K562 (cell line): ENCODE results near the gene RPS6KA4. TPM values are rescaled to one million over a fixed set of nuclear protein-coding genes. Genes with fewer than 3 reads are reported as not detected.

Experiments used
- ADNP ChIP-seq: fragments of 200-800 bp; sonication (Bioruptor generic); IDR thresholded peaks from 2 replicates; pipeline ENCODE4 v1.6.1; 2016; ENCODE audit warnings: missing genetic modification characterization, missing compliant biosample characterization
- ATF7 ChIP-seq: fragments of 450-650 bp; IDR thresholded peaks from 2 replicates; pipeline ENCODE4 v1.7.1; 2014; ENCODE audit warnings: mild to moderate bottlenecking, moderate library complexity
- BCOR ChIP-seq: fragments of 450-650 bp; IDR thresholded peaks from 2 replicates; pipeline ENCODE4 v1.6.1; 2016
- C11orf30 ChIP-seq: fragments of 450-650 bp; IDR thresholded peaks from 2 replicates; pipeline ENCODE4 v1.6.1; 2016; ENCODE audit warnings: low read depth, mild to moderate bottlenecking
- CBX1 ChIP-seq: sonication (generic); IDR thresholded peaks from 2 replicates; pipeline ENCODE4 v1.6.1; 2016; ENCODE audit warnings: antibody characterized with exemption, low read depth, mild to moderate bottlenecking
- CC2D1A ChIP-seq: fragments of 450-650 bp; IDR thresholded peaks from 2 replicates; pipeline ENCODE4 v1.6.1; 2017; ENCODE audit warnings: mild to moderate bottlenecking
- CHAMP1 ChIP-seq: fragments of 450-650 bp; IDR thresholded peaks from 2 replicates; pipeline ENCODE4 v1.6.1; 2016; ENCODE audit warnings: mild to moderate bottlenecking
- CREM ChIP-seq: IDR thresholded peaks from 2 replicates; pipeline ENCODE4 v1.6.1; 2014; ENCODE audit warnings: antibody characterized with exemption, low read depth
- ESRRA ChIP-seq: fragments of 450-650 bp; IDR thresholded peaks from 2 replicates; pipeline ENCODE4 v1.6.1; 2014; ENCODE audit warnings: low read depth, mild to moderate bottlenecking, moderate library complexity, borderline replicate concordance
- HDAC3 ChIP-seq: fragments of 450-650 bp; IDR thresholded peaks from 2 replicates; pipeline ENCODE4 v1.6.1; 2018; ENCODE audit warnings: borderline replicate concordance, mild to moderate bottlenecking, moderate library complexity; ENCODE audit not compliant: partially characterized antibody
- HMG20B ChIP-seq: fragments of 250-450 bp; sonication (Bioruptor Pico); IDR thresholded peaks from 2 replicates; pipeline ENCODE4 v1.5.0; 2021; ENCODE audit warnings: mild to moderate bottlenecking
- KDM1A ChIP-seq, 2 experiments: fragments of 450-650 bp; IDR thresholded peaks; 2 replicates each; pipeline ENCODE4 v1.6.1; 2016; ENCODE audit warnings: mild to moderate bottlenecking in 2 of 2
- LCOR ChIP-seq: sonication (generic); formaldehyde crosslinking; IDR thresholded peaks from 2 replicates; pipeline ENCODE4 v1.8.0; 2022; ENCODE audit warnings: mild to moderate bottlenecking, missing genetic modification reagents
- MYC ChIP-seq, 2 experiments: fragments of 250-450 bp in 1 of 2; sonication (Bioruptor Pico) in 1 of 2; IDR thresholded peaks; 2 replicates each; pipeline versions ENCODE4 v1.5.1 to v1.6.1; 2012 to 2021; ENCODE audit warnings: low read depth in 2 of 2, borderline replicate concordance in 1 of 2, improper control_type of control experiment in 1 of 2, low read length in 1 of 2, mild to moderate bottlenecking in 1 of 2, moderate library complexity in 1 of 2
- NFIC ChIP-seq: fragments of 450-650 bp; IDR thresholded peaks from 2 replicates; pipeline ENCODE4 v1.6.1; 2017; ENCODE audit warnings: mild to moderate bottlenecking, inconsistent platforms
- POLR2A ChIP-seq: fragments of 450-650 bp; conservative IDR thresholded peaks from 2 replicates; pipeline ENCODE4 v1.6.1; 2016
- RFX1 ChIP-seq: fragments of 450-650 bp; IDR thresholded peaks from 2 replicates; pipeline ENCODE4 v1.6.1; 2016; ENCODE audit warnings: mild to moderate bottlenecking, moderate library complexity
- SFPQ ChIP-seq: fragments of 200-400 bp; formaldehyde crosslinking; IDR thresholded peaks from 2 replicates; pipeline ENCODE4 v1.6.1; 2017; ENCODE audit warnings: mild to moderate bottlenecking, low read depth, low read length, moderate library complexity
- SIN3A ChIP-seq, 2 experiments: fragments of 150-350 bp in 1 of 2; IDR thresholded peaks; 2 replicates each; pipeline ENCODE4 v1.6.1; 2011 to 2016; ENCODE audit warnings: borderline replicate concordance in 2 of 2, low read depth in 2 of 2, low read length in 2 of 2, mild to moderate bottlenecking in 2 of 2, moderate library complexity in 2 of 2; ENCODE audit not compliant: control insufficient read depth in 1 of 2
- SMARCA5 ChIP-seq: fragments of 450-650 bp; IDR thresholded peaks from 2 replicates; pipeline ENCODE4 v1.6.1; 2016
- ZKSCAN3 ChIP-seq: fragments of 250-450 bp; sonication (Bioruptor Pico); IDR thresholded peaks from 2 replicates; pipeline ENCODE4 v1.4.0; 2020
- ZNF140 ChIP-seq: fragments of 250-450 bp; sonication (Bioruptor Pico); IDR thresholded peaks from 2 replicates; pipeline ENCODE4 v1.8.0; 2021; ENCODE audit warnings: moderate library complexity, mild to moderate bottlenecking, inconsistent platforms
- ZNF24 ChIP-seq: fragments of 450-650 bp; IDR thresholded peaks from 2 replicates; pipeline ENCODE4 v1.6.1; 2016
- ZNF263 ChIP-seq: sonication (generic); formaldehyde crosslinking; IDR thresholded peaks from 2 replicates; pipeline ENCODE4 v1.8.0; 2022; ENCODE audit warnings: mild to moderate bottlenecking, missing genetic modification reagents, borderline replicate concordance
- ZNF431 ChIP-seq: sonication (generic); formaldehyde crosslinking; IDR thresholded peaks from 2 replicates; pipeline ENCODE4 v1.8.0; 2022; ENCODE audit warnings: mild to moderate bottlenecking, missing genetic modification reagents
- ZNF512 ChIP-seq: IDR thresholded peaks from 2 replicates; pipeline ENCODE4 v1.6.1; 2016; ENCODE audit warnings: missing genetic modification characterization, missing compliant biosample characterization
- polyA plus RNA-seq, 8 experiments: library from polyadenylated mRNA; depleted of rRNA in 4 of 8; stranded (reverse) in 5 of 8; unstranded in 3 of 8; fragments of >200 nt; fragmentation: Nextera tagmentation in 2 of 8; fragmentation: Illumina TruSeq in 1 of 8; extraction: Ambion mirVana in 2 of 8; extraction: Trizol in 1 of 8; gene quantifications; 2 replicates each; pipeline versions ENCODE4 v1.2.1 to v1.2.3, GENCODE V29; 2011 to 2014; ENCODE audit warnings: inconsistent platforms in 1 of 8, missing spikeins in 1 of 8
- total RNA-seq, 7 experiments: library from RNA; depleted of rRNA in 6 of 7; stranded (reverse); fragments of >200 nt in 6 of 7; fragmentation: Illumina TruSeq in 2 of 7; extraction: Trizol in 2 of 7; gene quantifications; 2 replicates each; pipeline versions ENCODE4 v1.2.1 to v1.2.3, GENCODE V29; 2011 to 2021; ENCODE audit warnings: low replicate concordance in 1 of 7

RPS6KA4 gene
- total and polyA plus RNA-seq, 9 of the 15 experiments (the other 6 are each of a cell fraction or from before 2014, with no cell fraction given), result 0.15 to 23.8 (median 9.8) TPM

- TF ChIP-seq CHAMP1 (no peak), ADNP (tag) (peak; percentile 62; the same call in 1 of the 2 replicates), LCOR (CRISPR knock-in tag) (no peak), ZNF512 (no peak), ZNF140 (CRISPR knock-in tag) (no peak), HDAC3 (no peak), KDM1A (IDR thresholded peaks at IDR 0.05) (0 out of 4 replicates have a peak, but pooled peaks of 1 of the 2 experiments have one; percentile 8), CREM (no peak), CBX1 (no peak), SMARCA5 (peak; percentile 50; the same call in 1 of the 2 replicates), MYC (IDR thresholded peaks at IDR 0.05; ENCODE audit: low read depth, low read length) (no peak), MYC (CRISPR knock-in tag; IDR thresholded peaks at IDR 0.05; ENCODE audit: borderline replicate concordance, low read depth) (no peak), ZNF24 (no peak), HMG20B (CRISPR knock-in tag) (no peak), SIN3A (IDR thresholded peaks at IDR 0.05; ENCODE audit: borderline replicate concordance in 2 of 2, control insufficient read depth in 1 of 2, low read depth in 2 of 2, low read length in 2 of 2) (no peak), ATF7 (peak; percentile 74), CC2D1A (no peak), C11orf30 (no peak), BCOR (peak; percentile 81; the same call in 1 of the 2 replicates), ZNF431 (CRISPR knock-in tag) (no peak), ZKSCAN3 (CRISPR knock-in tag) (no peak), POLR2A (no peak), ZNF263 (no peak), ESRRA (peak; percentile 53; the same call in 1 of the 2 replicates), NFIC (peak; percentile 89), SFPQ (no peak), RFX1 (no peak)
Observed at GRCh38 chr11:64419818-64420485, 61.0 kb downstream of the RPS6KA4 start (continued).
